GM21737 (cell line): ENCODE measurements around the gene SPATS2L.

Experiments used
- ATAC-seq: cut with Tn5 transposase; IDR thresholded peaks from one replicate; pipeline ENCODE4 v1.9.1; 2021; ENCODE audit warnings: mild to moderate bottlenecking, moderate library complexity; ENCODE audit not compliant: unreplicated experiment

SPATS2L gene

GRCh38 chr2:200488169-200488568 is 181.7 kb downstream of the SPATS2L start:
- no peak for ATAC-seq

DNA sequence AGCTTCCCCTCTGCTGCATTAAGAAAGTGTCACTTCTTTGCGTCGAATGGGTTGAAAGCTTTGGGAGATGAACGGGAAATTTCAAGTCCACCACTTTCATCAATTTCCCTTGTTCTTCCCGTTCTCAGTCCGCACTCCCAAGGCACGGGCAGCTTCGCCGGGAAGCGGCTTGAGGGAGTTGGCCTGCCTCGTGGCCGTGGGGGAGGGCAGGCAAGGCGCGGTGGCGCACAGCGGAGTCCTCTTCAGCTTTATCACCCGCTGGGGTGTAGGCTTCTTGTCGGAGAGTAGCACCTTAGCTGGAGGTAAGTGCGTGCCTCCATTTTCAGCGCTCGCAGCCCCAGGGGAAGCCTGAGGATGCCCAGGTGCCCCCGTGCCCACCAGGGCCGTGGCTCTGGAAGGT is 183.5 kb downstream of the SPATS2L start:
- ATAC-seq = no peak

DNA sequence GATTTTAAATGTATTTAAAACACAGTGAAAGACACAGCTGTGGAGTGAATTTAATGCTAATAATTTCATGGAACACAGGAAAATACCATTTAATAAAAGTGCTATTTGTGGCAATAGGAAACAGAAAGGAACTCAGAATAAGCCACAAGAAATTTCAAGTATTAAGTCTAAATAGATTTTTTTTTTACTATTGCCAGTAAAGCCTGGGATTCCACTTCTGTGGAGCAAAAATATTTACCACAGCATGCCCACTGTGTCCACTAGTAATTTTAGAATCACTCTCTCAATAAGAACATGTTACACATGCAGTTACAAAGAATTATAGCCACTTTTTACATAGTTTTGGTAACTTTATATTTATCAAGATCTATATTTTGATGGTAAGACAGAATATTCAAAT is 186.2 kb downstream of the SPATS2L start:
- ATAC-seq = no peak

GRCh38 chr2:200494048-200494447 is 187.6 kb downstream of the SPATS2L start:
- ATAC-seq = no peak

DNA sequence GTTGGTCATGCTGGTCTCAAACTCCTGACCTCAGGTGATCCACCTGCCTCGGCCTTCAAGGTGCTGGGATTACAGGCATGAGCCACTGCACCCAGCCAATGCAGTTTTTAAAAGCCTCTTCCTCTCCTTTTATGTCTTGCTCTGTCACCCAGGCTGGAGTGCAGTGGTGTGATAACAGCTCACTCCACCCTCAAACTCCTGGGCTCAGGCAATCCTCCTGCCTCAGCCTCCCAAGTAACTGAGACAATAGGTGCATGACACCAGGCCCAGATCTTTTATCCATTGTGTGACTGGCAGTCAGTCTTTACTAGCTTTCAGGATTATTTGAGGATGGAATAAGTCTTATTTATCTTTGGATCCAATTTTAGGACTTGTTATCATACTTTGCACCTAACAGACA is 190.2 kb downstream of the SPATS2L start:
- ATAC-seq = no peak

DNA sequence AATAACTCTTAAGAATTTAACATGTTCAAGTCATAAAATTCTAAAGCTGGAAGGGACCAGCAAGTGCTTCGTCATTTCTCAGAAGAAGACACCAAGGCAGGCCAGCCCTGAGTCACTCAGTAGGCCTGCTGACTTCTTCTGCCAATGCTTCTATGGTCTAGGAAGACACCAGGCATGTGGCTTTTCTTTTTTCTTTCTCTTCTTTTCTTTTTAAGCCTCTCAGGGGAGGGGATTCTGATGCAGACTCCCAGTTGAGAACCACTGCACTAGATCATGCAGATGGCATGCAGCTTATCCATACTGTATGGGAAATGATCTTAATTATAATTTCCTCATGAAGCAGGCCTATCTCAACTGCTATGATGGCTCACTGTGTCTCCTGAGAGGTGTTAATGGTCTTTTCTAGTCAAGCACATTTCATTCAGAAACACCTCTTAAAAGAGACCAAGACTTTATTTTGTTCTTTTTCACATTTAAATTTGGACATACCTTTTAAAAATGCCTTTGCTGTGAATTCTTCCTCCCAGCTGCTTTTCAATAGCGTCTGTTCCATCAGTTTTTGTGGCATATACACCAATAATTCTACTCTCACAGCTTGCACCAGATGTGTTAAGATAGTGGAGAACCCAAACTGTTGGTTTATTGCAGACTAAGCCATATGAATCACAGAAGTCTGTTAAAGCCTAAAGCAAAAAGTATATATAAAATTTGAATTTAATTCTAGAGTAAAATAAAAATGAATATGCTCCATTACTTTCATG is 192.1 kb downstream of the SPATS2L start:
- ATAC-seq = no peak

DNA sequence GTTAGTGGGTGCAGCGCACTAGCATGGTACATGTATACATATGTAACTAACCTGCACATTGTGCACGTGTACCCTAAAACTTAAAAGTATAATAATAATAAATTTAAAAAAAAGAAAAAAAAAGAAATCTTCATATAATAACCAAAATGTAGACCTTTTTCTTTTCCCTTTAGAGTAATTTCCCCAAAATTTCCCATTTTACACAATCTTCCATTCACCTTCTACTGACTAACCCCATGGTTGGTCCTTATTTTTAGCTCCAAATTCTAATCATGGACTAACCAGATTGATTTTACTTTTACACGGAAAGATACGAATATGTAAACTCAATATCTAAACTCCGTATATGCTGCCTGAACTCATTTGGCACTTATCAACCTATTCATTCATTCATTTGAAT is 195.7 kb downstream of the SPATS2L start:
- ATAC-seq = no peak

DNA sequence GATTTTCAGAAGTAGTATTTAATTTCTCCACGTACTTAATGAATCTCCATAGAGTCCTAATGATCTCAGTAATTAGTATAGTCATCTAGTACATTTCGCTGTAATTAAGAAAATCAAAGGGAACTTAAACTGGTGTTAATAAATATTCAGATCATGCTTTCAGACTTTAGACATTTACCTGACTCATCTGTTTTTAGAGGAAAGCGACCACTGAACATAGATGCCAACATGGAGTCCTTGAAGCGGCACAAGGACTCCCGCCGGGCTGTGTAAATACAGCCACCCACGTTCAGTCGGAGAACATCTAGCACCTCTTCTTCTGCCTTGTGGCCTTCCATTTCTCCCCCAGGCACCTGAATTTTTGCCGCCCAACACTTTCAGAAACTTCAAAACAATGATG is 200.2 kb downstream of the SPATS2L start:
- ATAC-seq = no peak

DNA sequence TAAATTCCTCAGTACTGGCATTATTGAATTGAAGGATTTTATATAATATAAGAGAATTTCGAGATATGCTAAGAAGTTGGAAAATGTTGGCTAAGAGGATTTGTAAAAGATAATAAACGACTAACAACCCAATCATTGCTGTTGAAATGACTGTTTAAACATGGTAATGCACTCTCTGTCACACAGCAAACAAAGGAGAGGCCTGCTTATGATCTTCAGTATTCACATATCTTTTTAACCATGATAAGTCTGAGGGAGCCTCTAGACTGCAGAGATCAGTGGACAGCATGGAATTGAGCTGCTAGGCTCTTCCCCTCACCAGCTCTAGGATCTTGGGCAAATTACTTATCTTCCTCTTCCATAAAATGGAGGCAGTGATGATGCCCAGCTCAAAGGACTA is 200.7 kb downstream of the SPATS2L start:
- no peak for ATAC-seq

- no peak for ATAC-seq
Measured at GRCh38 chr2:200509235-200509611, 202.7 kb downstream of the SPATS2L start.

DNA sequence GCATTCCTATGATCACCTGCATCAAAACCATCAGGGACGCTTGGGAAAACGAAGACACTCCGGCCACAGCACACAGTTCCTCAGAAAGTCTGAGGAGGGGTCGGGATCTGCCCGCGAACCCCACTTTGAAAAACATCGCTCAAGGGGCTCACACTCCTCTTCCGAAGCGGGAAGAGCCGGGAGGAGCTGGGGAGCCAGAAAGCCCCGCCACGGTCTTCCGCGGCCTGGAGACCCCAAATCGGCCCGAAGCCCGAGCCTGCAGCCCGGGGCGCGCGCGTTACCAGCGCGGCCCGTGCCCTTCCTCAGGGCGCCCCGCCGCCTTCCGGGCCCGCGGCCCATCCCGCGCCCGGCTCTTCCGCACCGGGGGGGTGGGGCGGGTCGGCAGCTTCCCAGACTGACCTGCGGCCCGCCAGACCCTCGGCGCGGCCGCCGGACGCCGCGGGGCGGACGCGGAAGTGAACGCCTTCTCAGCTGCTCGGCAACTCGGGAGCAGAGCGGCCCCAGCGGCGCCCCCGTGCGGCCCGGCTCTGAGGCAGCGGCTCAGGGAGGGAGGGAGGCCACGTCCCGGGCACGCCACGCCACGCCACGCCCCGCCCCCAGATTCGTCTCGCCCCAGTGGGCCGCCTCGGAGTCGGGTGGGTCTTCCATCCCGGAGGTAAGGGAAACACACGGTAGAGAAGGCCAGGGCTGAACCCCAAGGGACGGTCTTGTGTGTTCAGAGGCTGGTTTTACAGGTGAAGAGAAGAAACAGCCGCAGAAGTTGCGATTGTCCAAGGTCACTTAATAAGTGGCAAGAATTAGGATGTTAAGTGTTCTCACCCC is 203.3 kb downstream of the SPATS2L start, which contains the start of gene KCTD18:
Gene KCTD18, minus strand, starts transcription at position 457 of the 822 bp plus-strand sequence. CDS start 3,052 bp downstream, outside the sequence.
- peak; percentile 99 for ATAC-seq

GRCh38 chr2:200515155-200515554 is 208.7 kb downstream of the SPATS2L start:
- no peak for ATAC-seq

DNA sequence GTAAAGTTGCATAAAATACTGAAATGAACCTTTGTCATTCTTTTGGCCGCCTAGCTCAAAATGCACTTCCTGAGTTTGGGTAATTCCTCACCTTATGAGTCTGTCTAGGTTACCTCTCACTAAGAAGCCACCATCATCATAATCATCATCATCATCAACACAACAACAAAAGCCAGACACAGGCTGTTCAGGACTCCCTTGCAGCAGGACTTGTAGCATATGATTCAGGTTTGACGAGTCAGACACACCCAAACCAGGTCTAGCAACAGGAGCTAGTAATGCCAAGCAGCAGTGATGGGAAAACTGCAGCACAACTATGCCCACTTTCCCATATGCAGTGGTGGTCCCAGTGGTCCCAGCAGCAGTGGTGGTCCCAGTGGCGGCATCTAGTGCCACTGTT is 216.7 kb downstream of the SPATS2L start:
- no peak for ATAC-seq

DNA sequence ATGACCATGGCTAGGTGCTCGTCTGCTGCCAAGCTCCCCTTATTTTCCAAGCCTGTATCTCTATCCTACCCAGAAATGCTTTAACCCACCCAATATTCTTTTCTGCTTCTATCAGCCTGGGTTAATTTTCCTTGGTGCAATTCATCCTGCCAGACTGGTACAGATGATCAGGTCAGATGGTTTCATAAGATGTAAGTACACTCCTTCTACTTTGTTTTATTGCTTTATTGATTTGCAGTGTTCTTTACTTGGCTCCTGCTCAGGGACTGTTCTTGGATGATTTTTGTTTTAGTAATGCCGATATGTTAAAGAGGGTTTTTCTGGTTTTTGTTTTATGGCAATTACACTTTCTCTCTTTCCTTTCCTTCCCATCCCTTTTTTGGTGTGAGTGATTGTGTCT is 217.1 kb downstream of the SPATS2L start:
- ATAC-seq = no peak

GRCh38 chr2:200525066-200525465 is 218.6 kb downstream of the SPATS2L start:
- ATAC-seq = no peak

DNA sequence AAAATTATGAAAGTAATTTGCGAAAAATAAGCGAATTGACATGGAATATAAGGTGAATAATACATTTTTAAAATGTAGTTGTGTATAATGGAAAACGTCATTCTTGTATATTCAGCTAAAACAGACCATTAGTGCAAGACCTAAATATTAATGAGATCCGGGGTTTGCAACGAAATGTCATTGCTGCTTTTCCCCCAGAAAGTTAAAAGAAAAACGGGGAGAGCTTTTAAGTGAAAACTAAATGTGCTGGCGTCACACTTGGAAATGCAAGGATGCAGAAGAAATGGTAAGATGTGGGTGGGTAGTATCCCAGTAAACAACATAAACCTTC is 219.0 kb downstream of the SPATS2L start:
- ATAC-seq = no peak

DNA sequence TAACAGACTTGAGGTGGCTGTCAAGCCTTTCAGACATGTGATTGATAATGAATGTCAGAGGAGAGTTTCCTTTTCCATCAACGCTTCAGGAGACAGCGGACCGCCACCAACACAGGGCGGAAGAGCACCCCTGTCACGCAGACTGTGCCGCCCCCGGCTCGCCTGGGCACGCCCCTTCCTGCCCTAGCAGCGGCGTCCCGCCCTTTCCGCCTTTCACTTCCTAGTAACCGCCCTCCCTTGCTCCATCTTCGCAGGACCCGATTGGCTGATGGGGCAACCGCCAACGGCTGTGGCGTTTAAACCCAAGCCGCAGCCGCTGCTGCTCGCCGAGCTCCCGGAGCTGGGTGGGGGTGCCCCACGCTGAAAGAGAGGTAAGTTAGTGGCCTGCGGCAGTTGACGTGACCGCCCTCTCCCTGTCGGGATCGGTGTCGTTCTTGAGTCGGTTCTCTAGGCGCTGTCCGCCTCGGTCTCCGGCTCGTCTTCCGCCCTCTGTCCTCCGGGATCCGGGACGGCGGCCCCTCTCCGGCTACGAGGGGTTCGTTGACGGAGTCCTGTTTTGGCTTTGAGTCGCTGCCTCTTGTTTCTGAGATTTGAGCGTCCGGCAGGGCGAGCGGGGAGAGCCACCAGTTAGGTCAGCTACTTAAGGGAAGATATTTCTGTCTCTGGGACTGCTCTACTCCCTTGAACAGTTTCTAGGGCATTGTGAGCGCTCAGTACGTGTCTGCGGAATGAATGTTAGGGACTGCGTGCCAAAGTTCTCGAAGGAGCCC is 219.6 kb downstream of the SPATS2L start, which contains the start of gene SGO2:
Gene SGO2, plus strand, starts transcription at position 326 of the 770 bp plus-strand sequence. CDS start 6,769 bp downstream, outside the sequence.
- ATAC-seq = peak; percentile 100

DNA sequence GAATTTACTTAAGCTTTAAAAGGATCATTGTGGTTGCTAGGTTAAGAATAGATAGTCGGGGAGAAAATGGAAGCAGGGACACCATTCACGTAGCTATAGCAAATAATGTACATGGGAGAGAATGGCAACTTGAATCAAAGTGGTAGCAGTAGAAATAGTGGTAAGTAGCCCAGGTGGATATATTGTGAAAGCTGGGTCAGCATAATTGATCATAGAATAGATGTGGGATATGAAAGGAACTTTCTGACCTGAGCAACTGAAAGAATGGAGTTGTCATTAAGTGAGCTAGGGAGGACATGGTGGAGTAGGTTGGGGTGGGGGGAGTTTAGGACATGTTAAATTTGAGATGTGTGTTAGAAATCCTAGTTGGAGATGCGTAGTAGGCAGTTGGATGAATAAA is 221.7 kb downstream of the SPATS2L start:
- ATAC-seq = no peak
